Measurements from ENCODE around the gene CALN1.
A peak's percentile ranks its signal among the peaks of the same experiment; 100 is the strongest.

Gene CALN1

DNA sequence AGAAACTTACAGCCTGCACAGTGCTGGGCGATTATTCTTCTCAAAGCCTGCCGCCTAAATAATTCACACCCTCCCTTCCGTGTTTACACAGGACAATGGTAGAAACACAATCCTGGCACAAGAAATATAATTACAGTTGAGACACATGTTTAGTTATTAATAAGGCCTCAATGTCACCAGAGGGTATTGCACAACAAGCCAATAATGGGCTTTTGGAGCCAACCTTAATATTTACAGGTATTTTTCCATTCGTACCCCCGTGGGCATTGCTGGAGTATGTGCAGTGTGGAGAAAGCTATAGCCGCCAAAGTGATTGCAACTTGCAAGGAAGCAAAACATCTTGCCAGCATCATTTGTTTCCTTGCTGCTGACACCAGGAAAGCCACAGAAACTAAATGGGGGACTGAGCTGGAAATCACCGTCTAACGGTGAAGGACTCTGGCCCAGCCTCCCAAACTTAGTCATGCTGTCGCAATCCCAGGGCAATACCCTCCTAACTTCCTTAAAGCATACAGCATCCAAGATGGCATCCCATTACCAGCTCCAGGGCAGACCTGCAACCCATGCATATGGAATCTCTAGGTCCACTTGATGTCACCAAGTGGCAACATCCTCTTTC is 8.6 kb downstream of the CALN1 start:
- no peak overlapping the region for H3K4me3 ChIP-seq (ENCODE audit: low read depth, low read length)
- DNase-seq (ENCODE audit: low read depth), result peak; percentile 84
- TF ChIP-seq, protein P1, sequence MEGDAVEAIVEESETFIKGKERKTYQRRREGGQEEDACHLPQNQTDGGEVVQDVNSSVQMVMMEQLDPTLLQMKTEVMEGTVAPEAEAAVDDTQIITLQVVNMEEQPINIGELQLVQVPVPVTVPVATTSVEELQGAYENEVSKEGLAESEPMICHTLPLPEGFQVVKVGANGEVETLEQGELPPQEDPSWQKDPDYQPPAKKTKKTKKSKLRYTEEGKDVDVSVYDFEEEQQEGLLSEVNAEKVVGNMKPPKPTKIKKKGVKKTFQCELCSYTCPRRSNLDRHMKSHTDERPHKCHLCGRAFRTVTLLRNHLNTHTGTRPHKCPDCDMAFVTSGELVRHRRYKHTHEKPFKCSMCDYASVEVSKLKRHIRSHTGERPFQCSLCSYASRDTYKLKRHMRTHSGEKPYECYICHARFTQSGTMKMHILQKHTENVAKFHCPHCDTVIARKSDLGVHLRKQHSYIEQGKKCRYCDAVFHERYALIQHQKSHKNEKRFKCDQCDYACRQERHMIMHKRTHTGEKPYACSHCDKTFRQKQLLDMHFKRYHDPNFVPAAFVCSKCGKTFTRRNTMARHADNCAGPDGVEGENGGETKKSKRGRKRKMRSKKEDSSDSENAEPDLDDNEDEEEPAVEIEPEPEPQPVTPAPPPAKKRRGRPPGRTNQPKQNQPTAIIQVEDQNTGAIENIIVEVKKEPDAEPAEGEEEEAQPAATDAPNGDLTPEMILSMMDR (IDR thresholded peaks at IDR 0.05; ENCODE audit: insufficient read depth, low read depth, low read length, missing control alignments), result no peak

DNA sequence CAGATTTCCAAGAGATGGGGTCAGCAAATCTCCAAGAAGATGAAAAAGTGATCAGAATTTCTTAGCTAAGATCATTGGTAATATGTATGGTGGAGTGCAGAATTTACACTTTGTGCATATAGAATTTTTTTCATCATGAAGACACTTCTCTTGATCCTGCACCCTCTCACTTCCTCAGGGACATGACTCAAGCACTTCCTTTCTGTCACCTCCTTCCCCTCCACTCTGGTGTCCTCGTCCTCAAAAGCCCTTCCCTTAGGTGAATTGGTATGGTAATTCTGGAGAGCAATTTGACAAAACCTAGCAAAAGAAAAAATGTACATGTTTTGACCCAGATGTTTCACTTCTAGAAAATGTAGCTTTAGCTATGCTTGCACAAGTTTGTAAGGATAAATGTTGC is 18.1 kb downstream of the CALN1 start:
- no peak overlapping the region for H3K4me3 ChIP-seq (ENCODE audit: low read depth, low read length)
- TF ChIP-seq, protein P1 (IDR thresholded peaks at IDR 0.05; ENCODE audit: insufficient read depth, low read depth, low read length, missing control alignments), result no peak

DNA sequence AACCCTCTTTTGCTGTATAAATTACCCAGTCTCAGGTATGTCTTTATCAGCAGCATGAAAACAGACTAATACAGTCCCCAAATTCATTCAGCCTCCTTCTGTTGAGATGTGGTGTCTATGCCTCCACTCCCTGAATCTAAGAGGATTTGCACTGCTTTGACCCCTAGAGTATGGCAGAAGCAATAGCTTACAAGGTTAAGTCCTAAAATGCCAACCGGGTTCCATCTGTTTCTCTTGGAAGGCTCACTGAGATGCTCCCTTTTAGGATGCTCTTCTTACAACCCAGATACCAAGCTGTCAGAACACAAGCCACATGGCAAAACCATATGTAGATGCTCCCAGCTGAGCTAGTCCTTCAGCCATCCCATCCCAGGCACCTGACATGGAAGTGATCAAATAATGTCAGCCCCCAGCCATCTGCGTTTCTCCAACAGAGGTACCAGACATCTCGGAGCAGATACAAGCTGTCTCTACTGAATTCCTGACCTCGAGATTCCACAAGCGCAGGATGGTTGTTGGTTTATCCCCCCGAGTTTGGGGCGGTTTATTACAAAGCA is 20.2 kb downstream of the CALN1 start:
- H3K4me3 ChIP-seq (ENCODE audit: low read depth, low read length), result no peak overlapping the region
- DNase-seq (ENCODE audit: low read depth), result no peak
- TF ChIP-seq, protein P1 (IDR thresholded peaks at IDR 0.05; ENCODE audit: insufficient read depth, low read depth, low read length, missing control alignments), result no peak

More for the DNA sequence above, 18.1 kb downstream of the CALN1 start:
- DNase-seq (ENCODE audit: low read depth), result no peak

DNA sequence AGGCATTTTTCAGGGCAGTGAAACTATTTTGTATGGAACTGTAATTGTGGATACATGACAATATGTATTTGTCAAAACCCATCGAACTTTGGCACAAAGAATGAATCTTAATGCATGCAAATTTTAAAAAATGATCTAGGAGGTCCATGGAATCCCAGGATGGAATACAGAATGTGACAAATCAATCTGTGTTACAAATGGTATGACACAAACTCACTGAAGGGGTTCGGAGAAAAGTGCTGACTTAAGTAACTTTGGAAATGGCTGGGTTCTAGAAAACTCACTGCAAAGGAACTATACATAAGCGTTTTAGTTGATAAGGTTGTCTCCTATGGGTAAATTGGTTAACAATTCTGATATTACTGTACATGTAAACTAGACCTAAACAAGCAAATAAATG is 26.0 kb downstream of the CALN1 start:
- H3K4me3 ChIP-seq (ENCODE audit: low read depth, low read length), result no peak overlapping the region
- DNase-seq (ENCODE audit: low read depth), result no peak
- TF ChIP-seq, protein P1 (IDR thresholded peaks at IDR 0.05; ENCODE audit: insufficient read depth, low read depth, low read length, missing control alignments), result no peak

DNA sequence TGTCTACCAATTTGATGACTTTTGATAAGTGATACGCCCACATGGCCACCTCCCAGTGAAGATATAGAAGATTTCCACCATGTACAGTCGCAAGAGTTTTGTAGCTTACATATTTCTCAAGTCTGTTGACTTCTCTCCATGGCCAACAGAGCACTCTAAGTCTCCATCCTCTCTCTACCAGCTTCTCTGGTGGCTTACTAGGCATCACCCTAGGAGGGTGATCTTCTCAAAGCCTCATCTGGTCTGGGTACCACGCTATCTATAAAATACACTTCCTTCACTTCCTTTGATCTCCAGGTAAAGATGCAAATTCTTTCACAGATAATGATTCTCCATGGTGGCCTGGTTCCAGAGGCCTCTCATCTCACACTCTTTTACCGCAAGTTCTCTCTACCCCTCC is 49.9 kb downstream of the CALN1 start:
- TF ChIP-seq, protein P1 (IDR thresholded peaks at IDR 0.05; ENCODE audit: insufficient read depth, low read depth, low read length, missing control alignments), result no peak
- no peak overlapping the region for H3K4me3 ChIP-seq (ENCODE audit: low read depth, low read length)
- DNase-seq (ENCODE audit: low read depth), result no peak

DNA sequence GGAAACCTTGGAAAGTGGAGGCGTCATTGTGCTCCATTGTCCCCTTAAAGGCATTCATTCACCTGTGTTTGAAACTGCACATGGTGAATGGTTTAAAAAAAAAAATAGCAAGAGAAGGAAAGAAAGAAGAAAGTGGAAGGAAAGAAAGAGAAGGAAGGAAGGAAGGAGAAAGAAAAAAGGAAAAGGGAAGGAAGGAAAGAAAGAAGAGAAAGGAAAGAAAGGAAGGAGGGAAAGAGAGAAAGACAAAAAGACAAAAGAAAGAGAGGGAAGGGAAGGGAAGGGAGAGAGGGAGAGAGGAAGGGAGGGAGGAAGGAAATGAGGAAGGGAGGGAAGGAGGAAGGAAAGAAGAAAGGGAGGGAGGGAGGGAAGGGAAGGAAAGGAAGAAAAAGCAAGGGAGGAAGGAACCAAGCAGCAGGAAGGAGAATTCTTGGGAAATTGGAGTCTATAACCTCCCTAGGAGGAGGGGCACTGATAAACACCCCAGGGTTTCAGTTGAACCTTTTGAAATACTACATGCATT is 66.9 kb downstream of the CALN1 start:
- no peak overlapping the region for H3K4me3 ChIP-seq (ENCODE audit: low read depth, low read length)
- TF ChIP-seq, protein P1 (IDR thresholded peaks at IDR 0.05; ENCODE audit: insufficient read depth, low read depth, low read length, missing control alignments), result no peak
- no peak for DNase-seq (ENCODE audit: low read depth)
